ENCODE measurements around the gene CHKA. TPM values are rescaled to one million over a fixed set of nuclear protein-coding genes. Genes with fewer than 3 reads are reported as not detected.

Gene CHKA
- total and polyA plus RNA-seq, 2 experiments from 2014 or later: 37.1 to 94.4 TPM

DNA sequence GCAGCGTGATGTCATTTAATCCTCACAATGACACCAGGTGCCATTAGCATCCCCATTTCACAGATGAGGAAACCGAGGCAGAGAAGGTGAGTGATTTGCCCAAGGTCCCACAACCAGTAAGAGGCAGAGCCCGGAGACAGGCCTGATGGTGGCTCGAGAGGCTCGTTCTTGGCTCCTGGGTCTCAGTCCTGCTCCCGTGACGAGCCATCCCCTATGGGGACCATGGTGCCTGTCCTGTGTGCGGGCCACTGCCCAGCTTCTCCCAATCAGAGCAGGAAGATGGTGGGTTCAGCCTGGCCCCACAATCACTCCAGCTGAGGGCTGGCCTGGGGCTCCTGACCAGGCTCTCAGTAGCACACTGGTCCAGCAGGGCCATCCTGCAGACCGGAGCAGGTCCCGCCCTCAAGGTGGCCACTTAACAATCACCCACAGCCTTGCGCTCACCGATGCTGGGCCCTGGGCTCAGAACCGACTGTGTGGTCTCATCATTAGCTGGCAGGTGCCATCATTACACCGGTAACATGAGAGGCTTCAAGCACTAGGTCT lies 107.5 kb downstream of the CHKA start:
- DNase-seq (ENCODE audit: low spot score) (no peak), ATAC-seq (no peak)
- H3K9me2 ChIP-seq (ENCODE audit: insufficient read depth): no peaks in the 10 kb centered on the region
- H3F3A ChIP-seq (replicated peaks; ENCODE audit: low read depth): 0 out of 2 replicates have a peak, but pooled peaks cover 4% of the 10 kb centered on the region
- no peaks in the 10 kb centered on the region for H3K36me3 Mint-ChIP-seq (ENCODE audit: low read depth)
- no peaks in the 10 kb centered on the region for H3K27me3 ChIP-seq (ENCODE audit: insufficient read depth)
- no peaks in the 10 kb centered on the region for H3K9me3 Mint-ChIP-seq
- no peaks in the 10 kb centered on the region for H3K79me2 ChIP-seq (replicated peaks; ENCODE audit: insufficient read depth)
- H3K27ac ChIP-seq (ENCODE audit: low read depth): no peak overlapping the region
- peaks cover 12% of the 10 kb centered on the region for H3K4me1 ChIP-seq (ENCODE audit: insufficient read depth)
- TF ChIP-seq, protein P1, sequence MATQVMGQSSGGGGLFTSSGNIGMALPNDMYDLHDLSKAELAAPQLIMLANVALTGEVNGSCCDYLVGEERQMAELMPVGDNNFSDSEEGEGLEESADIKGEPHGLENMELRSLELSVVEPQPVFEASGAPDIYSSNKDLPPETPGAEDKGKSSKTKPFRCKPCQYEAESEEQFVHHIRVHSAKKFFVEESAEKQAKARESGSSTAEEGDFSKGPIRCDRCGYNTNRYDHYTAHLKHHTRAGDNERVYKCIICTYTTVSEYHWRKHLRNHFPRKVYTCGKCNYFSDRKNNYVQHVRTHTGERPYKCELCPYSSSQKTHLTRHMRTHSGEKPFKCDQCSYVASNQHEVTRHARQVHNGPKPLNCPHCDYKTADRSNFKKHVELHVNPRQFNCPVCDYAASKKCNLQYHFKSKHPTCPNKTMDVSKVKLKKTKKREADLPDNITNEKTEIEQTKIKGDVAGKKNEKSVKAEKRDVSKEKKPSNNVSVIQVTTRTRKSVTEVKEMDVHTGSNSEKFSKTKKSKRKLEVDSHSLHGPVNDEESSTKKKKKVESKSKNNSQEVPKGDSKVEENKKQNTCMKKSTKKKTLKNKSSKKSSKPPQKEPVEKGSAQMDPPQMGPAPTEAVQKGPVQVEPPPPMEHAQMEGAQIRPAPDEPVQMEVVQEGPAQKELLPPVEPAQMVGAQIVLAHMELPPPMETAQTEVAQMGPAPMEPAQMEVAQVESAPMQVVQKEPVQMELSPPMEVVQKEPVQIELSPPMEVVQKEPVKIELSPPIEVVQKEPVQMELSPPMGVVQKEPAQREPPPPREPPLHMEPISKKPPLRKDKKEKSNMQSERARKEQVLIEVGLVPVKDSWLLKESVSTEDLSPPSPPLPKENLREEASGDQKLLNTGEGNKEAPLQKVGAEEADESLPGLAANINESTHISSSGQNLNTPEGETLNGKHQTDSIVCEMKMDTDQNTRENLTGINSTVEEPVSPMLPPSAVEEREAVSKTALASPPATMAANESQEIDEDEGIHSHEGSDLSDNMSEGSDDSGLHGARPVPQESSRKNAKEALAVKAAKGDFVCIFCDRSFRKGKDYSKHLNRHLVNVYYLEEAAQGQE (IDR thresholded peaks at IDR 0.05; ENCODE audit: unreplicated experiment): no peak
- TF ChIP-seq, protein P2, sequence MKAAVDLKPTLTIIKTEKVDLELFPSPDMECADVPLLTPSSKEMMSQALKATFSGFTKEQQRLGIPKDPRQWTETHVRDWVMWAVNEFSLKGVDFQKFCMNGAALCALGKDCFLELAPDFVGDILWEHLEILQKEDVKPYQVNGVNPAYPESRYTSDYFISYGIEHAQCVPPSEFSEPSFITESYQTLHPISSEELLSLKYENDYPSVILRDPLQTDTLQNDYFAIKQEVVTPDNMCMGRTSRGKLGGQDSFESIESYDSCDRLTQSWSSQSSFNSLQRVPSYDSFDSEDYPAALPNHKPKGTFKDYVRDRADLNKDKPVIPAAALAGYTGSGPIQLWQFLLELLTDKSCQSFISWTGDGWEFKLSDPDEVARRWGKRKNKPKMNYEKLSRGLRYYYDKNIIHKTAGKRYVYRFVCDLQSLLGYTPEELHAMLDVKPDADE (IDR thresholded peaks at IDR 0.05): no peak
- H3K4me3 Mint-ChIP-seq: no peak overlapping the region
- H3K4me1 Mint-ChIP-seq: peaks cover 26% of the 10 kb centered on the region
- H3K27me3 Mint-ChIP-seq (ENCODE audit: insufficient read depth, low read depth, poor library complexity): peaks cover 8% of the 10 kb centered on the region
- H3K27ac Mint-ChIP-seq: no peak overlapping the region
- no peak overlapping the region for H3K4me2 ChIP-seq
- H4K20me1 ChIP-seq (replicated peaks; ENCODE audit: insufficient read depth): no peaks in the 10 kb centered on the region
- H2AFZ ChIP-seq: no peak overlapping the region
- H3K36me3 ChIP-seq (ENCODE audit: insufficient read depth): no peaks in the 10 kb centered on the region
- H3K4me3 ChIP-seq: no peak overlapping the region

DNA sequence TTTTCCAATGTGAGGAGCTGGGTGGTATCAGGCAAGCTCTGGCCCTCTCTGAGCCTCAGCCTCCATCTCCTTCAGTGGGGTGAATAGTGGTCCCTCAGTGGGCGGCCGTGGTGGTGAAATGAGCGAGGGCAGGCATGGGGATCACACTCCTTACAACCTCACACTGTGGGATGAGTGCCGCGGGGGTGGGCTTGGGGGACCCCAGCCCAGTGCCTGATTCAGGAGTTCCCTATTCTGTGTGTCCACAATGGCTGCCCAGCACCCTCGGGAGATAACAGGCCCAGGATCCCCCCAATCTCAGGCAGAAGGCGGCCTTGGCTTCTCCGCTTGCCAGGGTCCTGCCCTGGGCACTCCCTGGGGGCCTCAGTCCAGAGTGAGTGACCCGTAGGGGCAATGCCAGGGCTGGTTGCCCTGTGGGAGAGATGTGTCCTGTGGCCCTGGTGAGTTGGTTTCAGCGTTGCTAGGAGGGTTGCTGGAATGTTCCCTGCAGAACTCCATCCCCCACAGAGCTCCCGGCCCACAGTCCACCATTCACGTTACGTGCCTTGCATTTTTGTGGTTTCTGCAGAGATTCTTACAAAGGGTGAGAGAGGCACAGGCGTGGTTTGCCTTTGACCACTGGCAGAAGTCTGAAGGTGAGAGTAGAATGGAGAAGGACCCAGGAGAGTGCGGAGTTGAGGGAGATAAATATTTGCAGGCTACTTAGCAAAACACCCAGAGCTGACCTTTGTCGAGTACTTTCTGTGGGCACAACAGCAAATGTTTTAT lies 108.2 kb downstream of the CHKA start:
- Mint-ChIP-seq H3K9me3 (no peaks in the 10 kb centered on the region), H3K27me3 (ENCODE audit: insufficient read depth, low read depth, poor library complexity) (peaks cover 8% of the 10 kb centered on the region), H3K27ac (no peak overlapping the region), H3K4me1 (peaks cover 26% of the 10 kb centered on the region), H3K36me3 (ENCODE audit: low read depth) (no peaks in the 10 kb centered on the region), H3K4me3 (no peak overlapping the region)
- no peaks in the 10 kb centered on the region for H3K27me3 ChIP-seq (ENCODE audit: insufficient read depth)
- TF ChIP-seq EZH2 (IDR thresholded peaks at IDR 0.05; ENCODE audit: low read depth, unreplicated experiment) (no peak), ZNF331 (CRISPR knock-in tag; IDR thresholded peaks at IDR 0.05; ENCODE audit: low read depth) (no peak), EZH2phosphoT487 (IDR thresholded peaks at IDR 0.05; ENCODE audit: unreplicated experiment) (no peak), NANOG (IDR thresholded peaks at IDR 0.05; ENCODE audit: borderline replicate concordance) (no peak), POLR2AphosphoS5 (IDR thresholded peaks at IDR 0.05; ENCODE audit: low read depth) (no peak)
- TF ChIP-seq, protein P3, sequence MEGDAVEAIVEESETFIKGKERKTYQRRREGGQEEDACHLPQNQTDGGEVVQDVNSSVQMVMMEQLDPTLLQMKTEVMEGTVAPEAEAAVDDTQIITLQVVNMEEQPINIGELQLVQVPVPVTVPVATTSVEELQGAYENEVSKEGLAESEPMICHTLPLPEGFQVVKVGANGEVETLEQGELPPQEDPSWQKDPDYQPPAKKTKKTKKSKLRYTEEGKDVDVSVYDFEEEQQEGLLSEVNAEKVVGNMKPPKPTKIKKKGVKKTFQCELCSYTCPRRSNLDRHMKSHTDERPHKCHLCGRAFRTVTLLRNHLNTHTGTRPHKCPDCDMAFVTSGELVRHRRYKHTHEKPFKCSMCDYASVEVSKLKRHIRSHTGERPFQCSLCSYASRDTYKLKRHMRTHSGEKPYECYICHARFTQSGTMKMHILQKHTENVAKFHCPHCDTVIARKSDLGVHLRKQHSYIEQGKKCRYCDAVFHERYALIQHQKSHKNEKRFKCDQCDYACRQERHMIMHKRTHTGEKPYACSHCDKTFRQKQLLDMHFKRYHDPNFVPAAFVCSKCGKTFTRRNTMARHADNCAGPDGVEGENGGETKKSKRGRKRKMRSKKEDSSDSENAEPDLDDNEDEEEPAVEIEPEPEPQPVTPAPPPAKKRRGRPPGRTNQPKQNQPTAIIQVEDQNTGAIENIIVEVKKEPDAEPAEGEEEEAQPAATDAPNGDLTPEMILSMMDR (conservative IDR thresholded peaks at IDR 0.05; ENCODE audit: low read depth in 2 of 2): no peak
- TF ChIP-seq, protein P1 (IDR thresholded peaks at IDR 0.05; ENCODE audit: unreplicated experiment): no peak
- no peak overlapping the region for H3K4me2 ChIP-seq
- H3K4me3 ChIP-seq: no peak overlapping the region
- DNase-seq (ENCODE audit: low spot score): no peak
- no peaks in the 10 kb centered on the region for H4K20me1 ChIP-seq (replicated peaks; ENCODE audit: insufficient read depth)
- no peaks in the 10 kb centered on the region for H3K79me2 ChIP-seq (replicated peaks; ENCODE audit: insufficient read depth)
- no peak for ATAC-seq
- no peaks in the 10 kb centered on the region for H3K36me3 ChIP-seq (ENCODE audit: insufficient read depth)
- peaks cover 12% of the 10 kb centered on the region for H3K4me1 ChIP-seq (ENCODE audit: insufficient read depth)
- no peak overlapping the region for H2AFZ ChIP-seq
- no peaks in the 10 kb centered on the region for H3K9me2 ChIP-seq (ENCODE audit: insufficient read depth)
- H3F3A ChIP-seq (replicated peaks; ENCODE audit: low read depth): 0 out of 2 replicates have a peak, but pooled peaks cover 4% of the 10 kb centered on the region
- H3K27ac ChIP-seq (ENCODE audit: low read depth): no peak overlapping the region
